ENCODE measurements around the gene RNF149. TPM values are rescaled to one million over a fixed set of nuclear protein-coding genes. Genes with fewer than 3 reads are reported as not detected.

Gene RNF149
- total RNA-seq, 1 experiment from 2014 or later, result 34.8 TPM

DNA sequence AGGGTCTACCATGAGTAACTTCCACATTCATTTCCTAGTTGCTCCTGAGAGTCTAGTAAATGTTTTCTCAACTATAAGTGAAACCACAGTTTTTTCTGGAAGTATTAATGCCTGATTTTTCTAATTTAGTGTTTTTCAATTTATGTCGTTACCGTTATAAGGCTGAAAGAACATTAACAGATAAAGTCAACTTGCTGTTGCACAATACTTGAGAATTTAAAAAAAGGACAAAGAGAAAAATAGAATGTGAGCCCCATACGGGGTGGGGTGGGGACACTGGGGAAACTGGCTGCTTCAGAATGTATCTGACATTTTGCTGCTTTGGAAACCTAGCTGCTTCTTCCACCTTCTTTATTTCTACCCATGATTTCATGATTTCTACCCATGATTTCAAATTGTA is 29.6 kb downstream of the RNF149 start:
- no peak overlapping the region for H3K27ac Mint-ChIP-seq (ENCODE audit: low read depth, unreplicated experiment)
- H3K4me1 Mint-ChIP-seq (ENCODE audit: insufficient read depth, unreplicated experiment), result no peaks in the 10 kb centered on the region
- no peak for DNase-seq (ENCODE audit: unreplicated experiment)
- ChIA-PET POLR2A (interaction anchor here (0.6 to 1.0 kb wide), 2 partner anchors 11 to 449 kb away, joined by 3 read pairs; no protein-coding TSS in a partner anchor), CTCF (no interaction called here)
- no peaks in the 10 kb centered on the region for H3K9me3 Mint-ChIP-seq (ENCODE audit: unreplicated experiment)
- BruUV-seq (replicated peaks), result no TSS peak
- intact Hi-C loops (cut with micrococcal nuclease), result no loop called here
- peaks cover 76% of the 10 kb centered on the region for H3K36me3 Mint-ChIP-seq (ENCODE audit: insufficient read depth, unreplicated experiment)
- TF ChIP-seq, protein P1, sequence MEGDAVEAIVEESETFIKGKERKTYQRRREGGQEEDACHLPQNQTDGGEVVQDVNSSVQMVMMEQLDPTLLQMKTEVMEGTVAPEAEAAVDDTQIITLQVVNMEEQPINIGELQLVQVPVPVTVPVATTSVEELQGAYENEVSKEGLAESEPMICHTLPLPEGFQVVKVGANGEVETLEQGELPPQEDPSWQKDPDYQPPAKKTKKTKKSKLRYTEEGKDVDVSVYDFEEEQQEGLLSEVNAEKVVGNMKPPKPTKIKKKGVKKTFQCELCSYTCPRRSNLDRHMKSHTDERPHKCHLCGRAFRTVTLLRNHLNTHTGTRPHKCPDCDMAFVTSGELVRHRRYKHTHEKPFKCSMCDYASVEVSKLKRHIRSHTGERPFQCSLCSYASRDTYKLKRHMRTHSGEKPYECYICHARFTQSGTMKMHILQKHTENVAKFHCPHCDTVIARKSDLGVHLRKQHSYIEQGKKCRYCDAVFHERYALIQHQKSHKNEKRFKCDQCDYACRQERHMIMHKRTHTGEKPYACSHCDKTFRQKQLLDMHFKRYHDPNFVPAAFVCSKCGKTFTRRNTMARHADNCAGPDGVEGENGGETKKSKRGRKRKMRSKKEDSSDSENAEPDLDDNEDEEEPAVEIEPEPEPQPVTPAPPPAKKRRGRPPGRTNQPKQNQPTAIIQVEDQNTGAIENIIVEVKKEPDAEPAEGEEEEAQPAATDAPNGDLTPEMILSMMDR (IDR thresholded peaks at IDR 0.05; ENCODE audit: unreplicated experiment), result no peak
- no peak overlapping the region for H3K4me3 Mint-ChIP-seq (ENCODE audit: unreplicated experiment)
- no peaks in the 10 kb centered on the region for H3K27me3 Mint-ChIP-seq (ENCODE audit: insufficient read depth, unreplicated experiment)

DNA sequence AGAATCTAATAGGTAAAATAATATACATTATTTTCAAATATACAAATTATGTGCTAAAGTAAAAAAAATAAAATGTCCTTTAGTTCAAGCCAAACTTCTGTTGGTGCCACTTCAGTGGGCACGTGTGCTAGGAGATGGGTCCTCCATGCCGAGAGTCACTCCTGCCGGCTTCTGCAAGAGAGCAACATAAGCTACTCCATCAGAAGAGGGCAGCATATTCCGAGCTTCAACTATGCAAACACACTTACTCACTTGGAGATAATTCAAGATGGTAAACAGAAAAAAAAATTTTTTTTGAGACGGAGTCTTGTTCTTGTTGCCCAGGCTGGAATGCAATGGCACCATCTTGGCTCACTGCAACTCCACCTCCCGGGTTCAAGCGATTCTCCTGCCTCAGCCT is 31.4 kb downstream of the RNF149 start:
- Mint-ChIP-seq H3K4me3 (ENCODE audit: unreplicated experiment) (no peak overlapping the region), H3K27ac (ENCODE audit: low read depth, unreplicated experiment) (no peak overlapping the region), H3K27me3 (ENCODE audit: insufficient read depth, unreplicated experiment) (no peaks in the 10 kb centered on the region), H3K4me1 (ENCODE audit: insufficient read depth, unreplicated experiment) (no peaks in the 10 kb centered on the region), H3K36me3 (ENCODE audit: insufficient read depth, unreplicated experiment) (peaks cover 75% of the 10 kb centered on the region), H3K9me3 (ENCODE audit: unreplicated experiment) (no peaks in the 10 kb centered on the region)
- no peak for DNase-seq (ENCODE audit: unreplicated experiment)
- CTCF ChIA-PET, result interaction anchor here (0.5 kb wide), 1 partner anchor 567 kb away, joined by 4 read pairs; no protein-coding TSS in a partner anchor
- POLR2A ChIA-PET, result interaction anchor here (0.9 to 2.1 kb wide), 2 partner anchors 9 to 24 kb away, joined by 3 to 10 read pairs; no protein-coding TSS in a partner anchor
- no TSS peak for BruUV-seq (replicated peaks)
- TF ChIP-seq, protein P1 (IDR thresholded peaks at IDR 0.05; ENCODE audit: unreplicated experiment), result no peak
- intact Hi-C loops (cut with micrococcal nuclease), result no loop called here

DNA sequence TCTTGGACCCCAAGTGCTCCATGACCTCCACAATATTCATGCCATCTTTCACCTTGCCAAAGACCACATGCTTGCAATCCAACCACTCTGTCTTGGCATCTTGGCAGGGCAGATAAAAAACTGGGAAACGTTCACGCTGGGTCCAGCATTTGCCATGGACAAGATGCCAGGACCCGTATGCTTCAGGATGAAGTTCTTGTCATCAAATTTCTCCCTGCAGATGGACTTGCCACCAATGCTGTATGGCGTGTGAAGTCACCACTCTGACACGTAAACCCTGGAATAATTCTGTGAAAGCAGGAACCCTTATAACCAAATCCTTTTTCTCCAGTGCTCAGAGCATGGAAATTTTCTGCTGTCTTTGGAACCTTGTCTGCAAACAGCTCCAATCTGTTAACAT is 34.4 kb downstream of the RNF149 start:
- H3K4me3 Mint-ChIP-seq (ENCODE audit: unreplicated experiment), result no peak overlapping the region
- no peaks in the 10 kb centered on the region for H3K9me3 Mint-ChIP-seq (ENCODE audit: unreplicated experiment)
- ChIA-PET POLR2A (interaction anchor here (0.9 kb wide), 1 partner anchor 34 kb away, joined by 3 read pairs; the partner anchor contains the start of gene RNF149), CTCF (no interaction called here)
- no peaks in the 10 kb centered on the region for H3K27me3 Mint-ChIP-seq (ENCODE audit: insufficient read depth, unreplicated experiment)
- DNase-seq (ENCODE audit: unreplicated experiment), result no peak
- no peaks in the 10 kb centered on the region for H3K4me1 Mint-ChIP-seq (ENCODE audit: insufficient read depth, unreplicated experiment)
- no TSS peak for BruUV-seq (replicated peaks)
- H3K27ac Mint-ChIP-seq (ENCODE audit: low read depth, unreplicated experiment), result no peak overlapping the region
- peaks cover 83% of the 10 kb centered on the region for H3K36me3 Mint-ChIP-seq (ENCODE audit: insufficient read depth, unreplicated experiment)
- TF ChIP-seq, protein P1 (IDR thresholded peaks at IDR 0.05; ENCODE audit: unreplicated experiment), result no peak
- intact Hi-C loops (cut with micrococcal nuclease), result no loop called here

DNA sequence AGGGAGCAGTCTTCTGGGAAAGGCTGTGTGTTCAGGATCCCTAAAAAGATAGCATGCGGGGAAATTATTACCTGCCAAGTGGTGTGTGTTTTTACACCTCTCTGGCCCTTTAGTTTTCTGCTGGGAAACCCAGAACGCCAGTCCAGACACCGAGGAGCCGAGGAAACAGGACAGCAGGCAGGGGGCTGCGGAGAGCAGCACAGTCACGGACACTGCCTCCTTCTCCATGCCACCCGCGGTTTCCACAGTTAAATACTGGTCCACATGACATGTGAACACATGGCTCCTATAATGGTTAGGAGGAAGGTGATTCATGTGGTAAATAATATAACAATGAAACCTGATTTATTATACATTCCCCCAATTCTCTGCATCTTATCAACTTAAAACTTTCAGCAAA is 35.4 kb downstream of the RNF149 start:
- Mint-ChIP-seq H3K36me3 (ENCODE audit: insufficient read depth, unreplicated experiment) (peaks cover 89% of the 10 kb centered on the region), H3K4me1 (ENCODE audit: insufficient read depth, unreplicated experiment) (no peaks in the 10 kb centered on the region)
- BruUV-seq (replicated peaks), result no TSS peak

More for the DNA sequence above, 35.4 kb downstream of the RNF149 start:
- Mint-ChIP-seq H3K4me3 (ENCODE audit: unreplicated experiment) (no peak overlapping the region), H3K27me3 (ENCODE audit: insufficient read depth, unreplicated experiment) (no peaks in the 10 kb centered on the region), H3K9me3 (ENCODE audit: unreplicated experiment) (no peaks in the 10 kb centered on the region), H3K27ac (ENCODE audit: low read depth, unreplicated experiment) (no peak overlapping the region)
- ChIA-PET CTCF (no interaction called here), POLR2A (interaction anchor here (2.9 kb wide), 1 partner anchor 9 kb away, joined by 16 read pairs; no protein-coding TSS in a partner anchor)
- intact Hi-C loops (cut with micrococcal nuclease), result no loop called here
- no peak for DNase-seq (ENCODE audit: unreplicated experiment)
- TF ChIP-seq, protein P1 (IDR thresholded peaks at IDR 0.05; ENCODE audit: unreplicated experiment), result no peak
